ENCODE data around the gene ESF1.

GRCh38 chr20:13717631-13718044 lies 67.1 kb downstream of the ESF1 start:
- TF ChIP-seq CTCF (IDR thresholded peaks at IDR 0.05) (no peak), POLR2A (IDR thresholded peaks at IDR 0.05) (no peak), EP300 (IDR thresholded peaks at IDR 0.05) (no peak)

Measured in upper lobe of left lung (tissue), 4 donors.